Measurements from ENCODE around the gene LGALS12. TPM values are rescaled to one million over a fixed set of nuclear protein-coding genes. Genes with fewer than 3 reads are reported as not detected.

The LGALS12 gene
- total and polyA plus RNA-seq, 2 of the 13 experiments (the other 11 are each of a cell fraction or from before 2014, with no cell fraction given) = not detected

GRCh38 chr11:63502252-63502820, 3.5 kb upstream of the LGALS12 start (continued):
- TF ChIP-seq ZBTB40 (IDR thresholded peaks at IDR 0.05) = no peak
- TF ChIP-seq ZBTB40 (CRISPR knock-in tag; IDR thresholded peaks at IDR 0.05) = no peak
- TF ChIP-seq MEIS1 (CRISPR knock-in tag; IDR thresholded peaks at IDR 0.05; ENCODE audit: borderline replicate concordance) = no peak

- ChIA-PET POLR2A (no interaction called here), CTCF (ENCODE audit: low intra/inter-chr PET ratio, low total read pairs) (no interaction called here)
- intact Hi-C loops (cut with micrococcal nuclease; ENCODE audit: unreplicated experiment) = no loop called here
- no TSS peak for BruUV-seq (replicated peaks)
- Histone ChIP-seq H3K27ac (ENCODE audit: extremely low read length, insufficient read depth, low read length) (no peak overlapping the region), H2AFZ (ENCODE audit: low read length) (no peak overlapping the region), H3K79me2 (ENCODE audit: insufficient read depth, low read length) (no peaks in the 10 kb centered on the region), H3K36me3 (replicated peaks in 1 of 2; ENCODE audit: control insufficient read depth in 1 of 2, insufficient read depth in 2 of 2, low read length in 2 of 2) (no peaks in the 10 kb centered on the region), H3K4me2 (ENCODE audit: low read depth, low read length) (no peak overlapping the region), H4K20me1 (ENCODE audit: insufficient read depth, low read length) (no peaks in the 10 kb centered on the region), H3K9me3 (ENCODE audit: low read length) (peaks cover 11% of the 10 kb centered on the region; the same call in 1 of the 2 replicates), H3K4me3 (replicated peaks in 1 of 3; ENCODE audit: insufficient read depth in 1 of 3, low read depth in 2 of 3, low read length in 3 of 3) (no peak overlapping the region), H3K9ac (ENCODE audit: insufficient read depth, low read depth, low read length) (no peak overlapping the region), H3K4me1 (ENCODE audit: insufficient read depth, low read length) (no peaks in the 10 kb centered on the region), H3K27me3 (ENCODE audit: control insufficient read depth in 1 of 2, insufficient read depth in 2 of 2, low read length in 2 of 2) (peaks cover 2 to 19% of the 10 kb centered on the region in 2 experiments; a peak in 3 of 5 replicates)
- in situ Hi-C loops (cut with HindIII; ENCODE audit: extremely low pct_ligation_motif_present, low pct_unique_long_range_greater_than_20kb) = no loop called here
- TF ChIP-seq ZNF773 (CRISPR knock-in tag; IDR thresholded peaks at IDR 0.05; ENCODE audit: borderline replicate concordance) = no peak
- 43% methylated on average over 6 of the region's 6 CpGs for WGBS (ENCODE audit: low lambda C conversion rate)
- DNase-seq (ENCODE audit: low spot score) (no peak), FAIRE-seq (no peak), ATAC-seq (no peak)
Observed at GRCh38 chr11:63503492-63503891, 2.4 kb upstream of the LGALS12 start.
